NCI-H146 (cell line): ENCODE measurements around the gene TRAFD1.

ENCODE experiments used
- DNase-seq: peaks from one replicate; lab custom pipeline; 2025; lab: John Stamatoyannopoulos, UW

TRAFD1 gene

DNA sequence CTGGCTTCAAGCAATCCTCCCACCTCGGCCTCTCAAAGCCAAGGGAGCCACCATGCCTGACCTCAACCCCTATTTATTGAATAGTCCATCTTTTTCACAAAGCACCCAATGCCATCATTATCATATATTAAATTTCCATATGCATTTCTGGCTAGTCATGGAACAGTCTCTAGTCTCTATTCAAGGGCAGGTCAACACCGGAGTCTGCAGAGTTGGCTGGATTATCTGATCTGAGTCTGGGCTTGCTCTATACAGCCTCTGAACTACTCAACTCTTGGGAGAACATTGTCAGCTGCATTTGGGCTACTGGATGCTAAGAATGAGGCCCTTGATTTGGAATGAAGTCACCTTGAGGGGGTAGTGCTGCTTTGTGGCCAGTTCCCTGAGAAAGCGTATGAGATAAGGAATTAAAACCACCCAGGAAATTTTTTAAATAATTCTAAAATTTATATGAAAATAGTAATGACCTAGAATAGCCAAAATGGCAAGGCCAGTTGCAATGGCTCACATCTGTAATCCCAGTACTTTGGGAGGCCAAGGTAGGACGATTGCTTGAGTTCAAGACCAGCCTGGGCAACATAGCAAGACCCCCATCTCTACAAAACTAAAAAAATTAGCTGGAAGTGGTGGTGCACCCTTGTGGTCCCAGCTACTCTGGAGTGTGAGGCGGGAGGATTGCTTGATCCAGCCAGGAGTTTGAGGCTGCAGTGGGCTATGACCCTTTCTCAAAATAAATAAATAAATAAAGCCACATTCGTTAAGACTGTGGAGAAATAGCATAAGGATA lies 9.9 kb upstream of the TRAFD1 start:
- no peak for DNase-seq

DNA sequence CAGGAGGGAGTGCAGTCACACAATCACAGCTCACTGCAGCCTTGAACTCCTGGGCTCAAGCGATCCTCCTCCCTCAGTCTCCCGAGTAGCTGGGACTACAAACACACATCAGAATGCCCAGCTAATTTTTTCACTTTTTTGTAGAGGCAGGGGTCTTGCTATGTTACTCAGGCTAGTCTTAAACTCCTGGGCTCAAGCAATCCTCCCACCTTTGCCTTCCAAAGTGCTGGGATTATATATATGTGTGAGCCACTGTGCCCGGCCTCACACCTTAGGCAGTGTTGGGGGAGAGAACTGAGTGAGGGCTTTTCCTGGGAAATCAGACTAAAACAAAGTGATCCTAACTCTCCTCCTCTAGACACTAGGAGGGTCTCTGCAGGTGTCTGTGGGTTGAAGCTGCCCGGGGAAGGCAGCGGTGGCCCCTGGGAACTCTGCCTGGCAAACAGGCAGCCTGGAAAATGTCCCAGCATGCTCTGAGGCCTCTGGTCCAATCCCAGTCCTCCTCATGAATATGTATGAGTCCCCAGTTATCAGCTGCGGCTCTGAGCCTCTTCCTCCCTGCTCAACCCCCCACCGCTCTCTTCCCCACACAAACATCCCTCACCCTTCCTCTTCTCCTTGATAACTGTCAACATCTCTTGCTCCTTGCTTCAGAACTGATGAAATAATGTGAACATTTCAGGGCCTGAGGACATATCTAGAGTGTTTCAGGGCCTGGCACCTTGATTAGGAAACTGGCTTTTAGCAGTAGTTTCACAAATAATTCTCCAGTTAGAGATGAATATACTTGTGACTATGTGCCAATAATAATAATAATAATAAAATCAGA lies 8.9 kb upstream of the TRAFD1 start:
- peak; percentile 91 for DNase-seq

DNA sequence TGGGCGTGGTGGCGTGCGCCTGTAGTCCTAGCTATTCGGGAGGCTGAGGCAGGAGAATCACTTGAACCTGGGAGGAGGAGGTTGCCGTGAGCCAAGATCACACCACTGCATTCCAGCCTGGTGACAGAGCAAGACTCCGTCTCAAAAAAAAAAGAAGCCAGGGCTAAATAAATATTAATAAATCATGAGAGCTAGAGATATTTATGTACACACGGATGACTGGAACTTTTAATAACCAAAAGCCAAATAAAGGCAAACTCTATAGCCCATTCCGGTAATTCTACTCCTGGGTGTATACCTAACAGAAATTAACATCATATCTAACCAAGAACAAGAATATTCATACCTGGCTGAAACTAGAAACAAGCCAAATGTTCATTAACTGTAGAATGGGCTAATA lies 7.7 kb upstream of the TRAFD1 start:
- no peak for DNase-seq

DNA sequence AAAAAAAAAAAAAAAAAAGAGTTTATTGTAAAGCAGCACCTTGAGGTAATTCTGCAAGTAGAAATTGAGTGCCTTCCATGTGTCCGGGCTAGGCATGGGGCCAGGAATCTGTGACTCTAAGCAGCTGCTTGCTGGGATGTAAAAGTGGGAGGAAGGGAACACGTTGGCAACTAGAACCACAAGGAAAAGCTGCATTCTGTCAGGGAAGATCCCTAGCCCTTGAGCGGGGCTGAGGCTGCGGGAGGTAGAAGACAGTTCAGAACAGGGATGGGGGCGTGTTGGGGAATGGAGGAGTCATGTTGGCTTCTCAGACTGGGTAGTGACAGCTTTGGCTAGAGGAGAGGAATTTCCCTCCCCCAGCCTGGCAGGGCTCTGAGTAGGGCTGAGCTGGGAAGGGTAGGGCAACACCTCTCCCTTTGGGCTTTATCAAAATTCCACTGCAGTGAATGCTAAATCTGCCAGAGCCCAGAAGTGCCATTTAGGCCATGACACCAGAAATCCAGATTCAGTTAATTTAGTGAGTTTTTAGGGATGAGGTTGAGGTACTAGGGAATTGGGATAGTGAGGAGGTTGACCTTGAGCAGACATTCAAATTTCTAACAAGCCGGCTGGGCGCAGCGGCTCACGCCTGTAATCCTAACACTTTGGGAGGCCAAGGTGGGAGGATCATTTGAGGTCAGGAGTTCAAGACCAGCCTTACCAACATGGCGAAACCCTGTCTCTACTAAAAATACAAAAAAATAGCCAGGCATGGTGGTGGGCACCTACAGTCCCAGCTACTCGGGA lies 3.4 kb upstream of the TRAFD1 start:
- DNase-seq: no peak

DNA sequence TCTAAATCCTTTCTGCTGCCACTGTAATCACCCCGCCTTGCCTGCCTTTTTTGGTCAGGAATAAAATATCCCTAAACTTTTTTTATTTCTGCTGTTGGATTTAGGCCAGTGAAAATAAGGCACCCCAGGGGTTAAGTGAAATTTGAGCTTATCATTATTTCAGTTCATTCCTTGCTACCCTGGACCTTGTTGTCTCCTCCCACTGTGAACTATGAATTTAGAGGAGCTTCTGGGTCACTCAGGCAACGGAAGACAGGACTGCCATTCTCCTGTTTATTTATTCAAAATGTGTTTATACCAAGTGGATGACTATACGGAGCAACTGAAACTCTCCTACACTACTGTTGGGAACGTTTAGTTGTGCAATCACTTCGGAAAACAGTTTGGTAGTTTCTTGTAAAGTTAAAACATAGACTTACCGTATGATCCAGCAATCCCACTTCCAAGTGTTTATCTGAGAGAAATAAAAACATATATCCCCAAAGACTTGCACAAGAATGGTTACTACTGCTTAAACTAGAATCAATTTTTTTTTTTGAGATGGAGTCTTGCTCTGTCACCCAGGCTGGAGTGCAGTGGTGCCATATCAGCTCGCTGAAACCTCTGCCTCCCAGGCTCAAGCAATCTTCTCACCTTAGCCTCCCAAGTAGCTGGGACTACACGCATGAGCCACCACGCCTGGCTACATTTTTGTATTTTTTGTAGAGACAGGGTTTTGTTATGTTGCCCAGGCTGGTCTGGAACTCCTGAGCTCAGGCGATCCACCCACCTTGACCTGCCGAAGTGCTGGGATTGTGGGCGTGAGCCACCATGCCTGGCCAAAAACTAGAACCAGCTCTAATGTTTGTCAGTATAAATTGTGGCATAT lies 2.3 kb upstream of the TRAFD1 start:
- peak; percentile 38 for DNase-seq

DNA sequence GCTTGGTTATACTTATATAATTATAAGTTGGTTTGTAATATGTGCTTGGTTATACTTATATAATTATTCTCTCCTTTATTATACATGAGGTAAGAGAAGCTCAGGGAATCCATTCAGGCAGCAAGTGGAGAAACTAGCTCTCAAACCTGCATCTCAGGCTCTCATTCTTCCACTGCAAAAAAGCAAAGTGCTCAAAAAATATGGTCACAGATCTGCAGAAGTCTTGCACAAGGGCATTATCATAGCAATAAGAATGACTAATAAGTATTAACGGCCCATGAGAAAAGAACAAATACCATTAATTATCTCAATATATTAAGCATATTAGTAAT lies 476 bp upstream of the TRAFD1 start:
- DNase-seq: no peak

DNA sequence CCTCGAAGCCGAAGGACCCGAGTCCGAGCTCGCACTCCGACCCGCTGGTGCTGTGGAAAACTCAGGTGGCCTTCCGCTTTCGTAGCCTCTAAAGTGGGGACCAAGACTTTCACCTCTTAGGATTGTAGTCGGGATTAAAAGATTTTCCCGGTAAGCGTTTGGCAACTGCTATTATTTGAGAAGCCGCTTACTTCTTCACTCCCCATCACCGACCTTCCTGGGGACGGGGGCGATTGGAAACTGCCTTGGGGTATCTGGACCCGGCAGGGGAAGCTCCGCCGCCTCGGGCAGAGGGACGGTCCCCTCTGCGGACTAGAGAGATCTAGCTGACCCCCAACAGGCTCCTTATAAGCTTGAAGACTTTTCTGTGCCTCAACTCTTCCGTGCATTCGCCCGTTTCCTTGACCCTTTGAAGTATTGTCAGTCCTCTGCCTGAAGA lies 659 bp downstream of the TRAFD1 start:
- peak; percentile 16 for DNase-seq

DNA sequence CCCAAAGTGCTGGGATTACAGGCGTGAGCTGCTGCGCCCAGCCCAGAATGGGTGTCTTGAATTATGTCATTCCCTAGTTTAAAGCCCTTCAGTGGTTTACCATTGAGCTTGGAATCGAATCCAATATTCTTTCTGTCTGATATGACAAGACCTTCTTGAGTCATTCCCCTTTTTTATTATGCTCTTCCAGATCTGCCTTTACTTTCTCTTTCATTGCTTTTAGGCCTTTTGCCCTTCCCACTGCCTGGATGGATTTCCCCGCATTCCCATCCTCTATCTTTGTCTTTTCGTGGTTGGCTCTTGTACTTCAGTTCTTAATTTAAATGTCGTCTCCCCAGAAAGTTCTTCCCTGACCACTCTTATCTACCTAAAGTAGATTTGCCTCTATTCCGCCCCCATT lies 1.6 kb downstream of the TRAFD1 start:
- no peak for DNase-seq

DNA sequence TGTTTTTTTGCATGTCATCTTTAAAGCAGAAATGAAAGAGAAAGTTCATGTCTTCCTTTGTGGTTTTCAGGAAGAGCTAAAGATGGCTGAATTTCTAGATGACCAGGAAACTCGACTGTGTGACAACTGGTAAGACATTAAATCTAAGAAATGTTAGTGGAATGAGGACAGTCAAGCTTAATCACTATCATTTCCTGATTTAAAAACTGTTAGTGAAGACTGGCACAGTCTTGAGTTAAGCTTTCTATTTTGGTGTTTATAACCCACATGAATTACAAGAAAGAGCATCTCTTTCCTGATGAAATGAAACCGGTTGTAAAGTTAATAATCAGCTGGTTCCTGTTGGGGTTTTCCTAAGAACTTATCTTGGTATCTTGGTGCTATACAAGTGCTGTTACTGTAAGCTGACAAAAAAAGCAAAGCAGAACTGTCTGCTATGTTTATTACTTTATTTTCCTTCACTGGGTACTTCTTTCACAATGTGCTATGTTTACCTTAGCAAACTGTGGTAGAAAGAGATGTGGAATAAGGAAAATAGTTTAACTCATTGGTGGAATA lies 5.2 kb downstream of the TRAFD1 start:
- DNase-seq: no peak

DNA sequence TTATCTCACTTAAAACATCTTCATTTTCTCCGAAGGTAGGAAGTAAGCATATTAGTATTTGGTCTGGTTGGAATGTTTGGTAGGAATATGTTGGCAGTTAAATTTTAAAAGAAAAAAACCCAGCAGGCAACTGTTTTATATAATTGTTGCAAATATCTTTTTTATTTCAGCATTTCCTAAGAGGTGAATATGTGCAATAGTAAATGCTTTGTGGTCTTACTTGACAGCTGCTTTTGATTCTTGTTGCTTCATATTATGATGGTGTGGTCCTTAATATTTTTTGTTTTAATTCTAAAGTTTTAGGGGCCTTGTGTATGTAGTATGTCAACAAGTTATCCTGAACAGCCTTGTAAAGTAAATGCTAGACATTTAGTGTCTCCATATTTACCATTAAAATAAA lies 6.3 kb downstream of the TRAFD1 start:
- DNase-seq: no peak

DNA sequence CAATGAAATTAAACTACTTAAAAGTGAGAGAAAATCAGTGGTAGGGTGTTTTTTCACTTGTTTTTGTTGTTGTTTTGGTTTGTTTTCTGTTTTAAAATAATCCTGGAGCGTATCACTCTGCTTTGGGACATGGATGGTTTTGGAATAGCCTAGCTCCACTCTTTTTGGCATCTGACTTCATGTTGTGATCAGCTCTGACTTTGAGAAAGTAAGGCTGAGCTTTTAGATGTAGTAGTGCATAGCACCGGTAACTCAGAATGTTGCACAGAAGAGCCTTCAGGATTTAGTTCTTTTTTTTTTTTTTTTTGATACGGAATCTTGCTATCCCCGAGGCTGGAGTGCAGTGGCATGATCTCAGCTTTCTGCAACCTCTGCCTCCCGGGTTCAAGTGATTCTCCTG lies 8.1 kb downstream of the TRAFD1 start:
- no peak for DNase-seq

DNA sequence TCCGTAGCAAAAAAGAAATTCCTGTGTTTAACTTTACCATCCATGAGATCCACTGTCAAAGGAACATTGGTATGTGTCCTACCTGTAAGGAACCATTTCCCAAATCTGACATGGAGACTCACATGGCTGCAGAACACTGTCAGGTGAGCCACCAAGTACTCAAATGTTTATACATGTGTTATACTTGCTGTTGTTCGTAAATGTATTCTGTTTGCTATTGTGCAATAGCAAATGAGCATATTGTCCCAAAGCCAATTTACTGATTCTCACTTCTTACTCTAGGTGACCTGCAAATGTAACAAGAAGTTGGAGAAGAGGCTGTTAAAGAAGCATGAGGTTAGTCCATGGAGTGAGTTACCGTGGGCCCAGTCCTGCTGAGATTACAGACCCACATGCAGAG lies 9.4 kb downstream of the TRAFD1 start:
- no peak for DNase-seq

DNA sequence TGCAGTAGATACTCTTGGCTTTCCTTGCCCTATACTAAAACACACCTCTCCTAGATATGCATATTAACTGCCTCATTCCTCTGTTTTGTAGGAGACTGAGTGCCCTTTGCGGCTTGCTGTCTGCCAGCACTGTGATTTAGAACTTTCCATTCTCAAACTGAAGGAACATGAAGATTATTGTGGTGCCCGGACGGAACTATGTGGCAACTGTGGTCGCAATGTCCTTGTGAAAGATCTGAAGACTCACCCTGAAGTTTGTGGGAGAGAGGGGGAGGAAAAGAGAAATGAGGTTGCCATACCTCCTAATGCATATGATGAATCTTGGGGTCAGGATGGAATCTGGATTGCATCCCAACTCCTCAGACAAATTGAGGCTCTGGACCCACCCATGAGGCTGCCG lies 15.4 kb downstream of the TRAFD1 start:
- DNase-seq: no peak

DNA sequence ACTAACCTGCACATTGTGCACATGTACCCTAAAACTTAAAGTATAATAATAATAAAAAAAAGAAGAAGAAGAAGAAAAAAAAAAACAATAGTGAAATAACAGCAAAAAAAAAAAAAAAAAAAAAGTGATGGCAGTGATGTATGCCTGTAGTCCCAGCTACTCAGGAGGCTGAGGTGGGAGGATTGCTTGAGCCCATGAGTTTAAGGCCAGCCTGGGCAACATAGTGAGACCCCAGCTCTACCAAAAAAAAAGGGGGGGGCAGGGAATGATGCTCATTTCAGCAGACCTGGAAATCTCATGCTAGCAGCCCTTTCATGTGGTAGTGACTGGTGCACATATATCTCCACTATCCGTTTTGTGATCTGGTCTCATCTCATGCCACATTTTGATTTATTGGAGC lies 20.8 kb downstream of the TRAFD1 start:
- DNase-seq: no peak

DNA sequence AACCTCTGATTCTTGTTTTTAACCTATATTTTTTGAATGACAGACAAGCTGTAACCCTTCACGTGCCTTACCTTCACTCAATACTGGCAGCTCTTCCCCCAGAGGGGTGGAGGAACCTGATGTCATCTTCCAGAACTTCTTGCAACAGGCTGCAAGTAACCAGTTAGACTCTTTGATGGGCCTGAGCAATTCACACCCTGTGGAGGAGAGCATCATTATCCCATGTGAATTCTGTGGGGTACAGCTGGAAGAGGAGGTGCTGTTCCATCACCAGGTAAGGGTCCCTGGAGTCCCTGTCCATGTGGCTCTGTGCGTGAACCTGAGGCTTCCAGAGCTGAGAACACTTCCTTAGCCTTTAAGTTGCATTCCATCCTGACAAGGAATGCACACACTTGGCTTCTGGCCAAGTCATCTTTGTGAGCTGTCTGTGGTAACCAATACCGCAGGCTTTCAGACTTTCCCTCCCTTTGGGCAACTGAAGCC lies 22.7 kb downstream of the TRAFD1 start:
- DNase-seq: no peak

DNA sequence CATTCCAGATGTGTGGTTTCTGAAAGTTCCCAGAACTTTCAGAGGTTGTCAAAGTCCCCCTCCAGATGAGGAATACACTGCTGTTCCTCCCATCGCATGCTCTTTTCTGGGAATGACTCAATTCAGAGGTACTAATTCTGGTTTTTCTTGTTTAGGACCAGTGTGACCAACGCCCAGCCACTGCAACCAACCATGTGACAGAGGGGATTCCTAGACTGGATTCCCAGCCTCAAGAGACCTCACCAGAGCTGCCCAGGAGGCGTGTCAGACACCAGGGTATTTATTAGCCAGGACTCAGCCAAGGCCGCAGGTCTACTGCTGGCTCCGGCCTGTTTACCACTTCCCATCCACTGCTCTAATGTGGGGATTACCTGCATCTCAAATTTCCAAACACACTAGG lies 24.2 kb downstream of the TRAFD1 start:
- no peak for DNase-seq

DNA sequence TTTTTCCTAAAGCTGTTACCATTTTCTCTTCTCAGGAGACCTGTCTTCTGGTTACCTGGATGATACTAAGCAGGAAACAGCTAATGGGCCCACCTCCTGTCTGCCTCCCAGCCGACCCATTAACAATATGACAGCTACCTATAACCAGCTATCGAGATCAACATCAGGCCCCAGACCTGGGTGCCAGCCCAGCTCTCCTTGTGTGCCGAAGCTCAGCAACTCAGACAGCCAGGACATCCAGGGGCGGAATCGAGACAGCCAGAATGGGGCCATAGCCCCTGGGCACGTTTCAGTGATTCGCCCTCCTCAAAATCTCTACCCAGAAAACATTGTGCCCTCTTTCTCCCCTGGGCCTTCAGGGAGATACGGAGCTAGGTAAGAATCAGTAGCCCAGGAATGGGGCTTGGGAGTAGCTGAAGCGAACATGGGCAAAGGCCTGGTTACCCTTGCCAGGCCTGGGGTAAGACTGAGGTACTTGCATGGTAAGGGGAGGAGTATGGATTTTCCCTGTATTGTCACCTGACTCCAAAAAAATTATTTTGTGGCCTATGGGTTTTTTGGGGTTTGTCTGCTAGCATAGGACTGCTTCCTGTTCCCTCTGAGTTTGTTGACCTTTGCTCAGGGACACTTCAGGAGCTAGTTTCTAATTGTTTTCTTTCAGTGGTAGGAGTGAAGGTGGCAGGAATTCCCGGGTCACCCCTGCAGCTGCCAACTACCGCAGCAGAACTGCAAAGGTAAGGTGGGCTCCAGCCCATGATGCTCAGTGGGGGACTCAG lies 26.6 kb downstream of the TRAFD1 start:
- DNase-seq: no peak

DNA sequence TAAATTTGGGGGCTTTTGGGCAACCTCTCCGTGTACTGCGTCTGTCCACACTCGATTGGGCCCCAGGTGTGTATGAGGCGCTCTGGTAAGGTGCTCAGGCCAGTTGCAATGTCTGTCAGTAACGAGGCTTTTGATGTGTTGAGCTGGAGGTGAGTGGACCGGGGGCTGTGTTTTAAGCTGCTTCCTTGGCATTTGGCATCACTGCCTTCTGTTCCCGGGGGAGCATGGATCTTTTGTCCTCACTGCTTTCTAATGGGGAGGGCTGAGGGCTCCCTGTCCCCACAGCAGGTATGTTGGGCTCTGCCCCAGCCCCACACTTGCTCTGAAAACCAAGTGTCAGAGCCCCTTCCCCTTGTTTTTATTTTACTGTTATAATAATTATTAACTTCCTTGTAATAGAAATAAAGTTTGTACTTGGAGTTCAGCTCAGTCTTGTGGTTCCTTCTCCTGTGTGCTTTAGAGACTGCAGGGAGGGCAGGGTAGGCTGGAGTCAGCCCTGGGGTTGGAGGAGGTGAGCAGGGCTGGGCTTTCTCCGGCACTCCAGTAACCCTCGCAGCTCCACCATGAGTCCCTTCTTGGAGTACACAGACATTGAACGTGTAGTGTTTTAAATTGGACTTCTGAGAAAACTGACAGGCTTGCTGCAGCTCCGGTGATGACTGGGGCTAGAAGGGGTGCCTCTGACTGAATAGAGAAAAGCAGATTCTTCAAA lies 28.0 kb downstream of the TRAFD1 start:
- DNase-seq: no peak

DNA sequence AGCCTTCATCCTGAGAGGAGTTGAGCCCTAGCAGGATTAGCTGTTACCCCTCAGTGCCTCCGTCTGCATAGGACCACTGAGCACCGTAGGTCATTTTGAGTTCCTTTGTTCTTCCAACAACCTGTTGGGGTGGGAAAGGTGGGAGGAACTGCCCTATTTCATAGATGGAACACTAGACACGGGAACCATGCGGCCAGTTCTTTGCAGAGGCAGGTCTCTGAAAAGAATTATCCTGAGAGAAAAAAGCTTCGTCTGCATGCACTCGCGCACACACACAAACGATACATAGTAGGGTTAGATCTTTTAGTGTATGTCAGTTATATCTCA lies 28.5 kb downstream of the TRAFD1 start:
- DNase-seq: no peak
